Ishikawa (cell line): Measurements from ENCODE around the gene GRK5.

Source experiments
- CEBPB ChIP-seq: IDR thresholded peaks from 2 replicates; pipeline ENCODE4 v1.6.1; 2012
- CREB1 ChIP-seq: IDR thresholded peaks from 2 replicates; pipeline ENCODE4 v1.6.1; 2012; ENCODE audit warnings: low read depth
- EGR1 ChIP-seq: IDR thresholded peaks from 2 replicates; pipeline ENCODE4 v1.6.1; 2012
- EP300 ChIP-seq: IDR thresholded peaks from 2 replicates; pipeline ENCODE4 v1.6.1; 2012; ENCODE audit warnings: borderline replicate concordance
- FOXM1 ChIP-seq: IDR thresholded peaks from 2 replicates; pipeline ENCODE4 v1.6.1; 2012; ENCODE audit warnings: low read depth, borderline replicate concordance
- NFIC ChIP-seq: IDR thresholded peaks from 2 replicates; pipeline ENCODE4 v1.6.1; 2012
- RAD21 ChIP-seq: IDR thresholded peaks from 2 replicates; pipeline ENCODE4 v1.6.1; 2012; ENCODE audit warnings: low read depth
- TAF1 ChIP-seq: IDR thresholded peaks from 2 replicates; pipeline ENCODE4 v1.6.1; 2012; ENCODE audit warnings: low read depth, mild to moderate bottlenecking
- TCF12 ChIP-seq: IDR thresholded peaks from 2 replicates; pipeline ENCODE4 v1.6.1; 2012; ENCODE audit warnings: low read depth
- TEAD4 ChIP-seq: IDR thresholded peaks from 2 replicates; pipeline ENCODE4 v1.6.1; 2012
- YY1 ChIP-seq: IDR thresholded peaks from 2 replicates; pipeline ENCODE4 v1.6.1; 2012; ENCODE audit warnings: low read depth
- ZBTB7A ChIP-seq: IDR thresholded peaks from 2 replicates; pipeline ENCODE4 v1.6.1; 2012; ENCODE audit warnings: low read depth
- TF ChIP-seq, protein P1 (sequence below): IDR thresholded peaks from 2 replicates; pipeline ENCODE4 v1.6.1; 2012
- TF ChIP-seq, protein P2 (sequence below): IDR thresholded peaks from 2 replicates; pipeline ENCODE4 v1.6.1; 2012; ENCODE audit warnings: low read depth, mild to moderate bottlenecking
- TF ChIP-seq, protein P3 (sequence below): IDR thresholded peaks from 2 replicates; pipeline ENCODE4 v1.6.1; 2012

Gene GRK5

DNA sequence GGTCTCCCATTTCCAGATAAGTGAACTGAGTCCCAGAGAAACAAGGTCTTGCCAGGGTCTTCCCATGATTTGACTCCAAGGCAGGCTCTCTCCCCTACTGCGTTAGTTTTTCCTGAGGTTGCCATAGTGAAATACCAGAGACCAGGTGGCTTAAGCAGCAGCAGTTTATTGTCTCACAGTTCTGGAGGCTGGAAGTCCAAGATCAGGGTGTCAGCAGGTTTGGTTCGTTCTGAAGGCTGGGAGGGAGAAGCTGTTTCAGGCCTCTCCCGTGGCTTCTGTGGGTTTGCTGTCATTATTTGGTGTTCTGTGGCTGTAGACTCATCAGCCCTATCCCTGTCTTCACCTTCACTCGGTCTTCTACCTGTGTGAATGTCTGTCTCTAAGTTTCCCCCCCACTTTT lies 129.9 kb downstream of the GRK5 start:
- no peak for TF ChIP-seq FOXM1
- no peak for TF ChIP-seq EP300
- TF ChIP-seq CREB1 = no peak
- TF ChIP-seq, protein P1, sequence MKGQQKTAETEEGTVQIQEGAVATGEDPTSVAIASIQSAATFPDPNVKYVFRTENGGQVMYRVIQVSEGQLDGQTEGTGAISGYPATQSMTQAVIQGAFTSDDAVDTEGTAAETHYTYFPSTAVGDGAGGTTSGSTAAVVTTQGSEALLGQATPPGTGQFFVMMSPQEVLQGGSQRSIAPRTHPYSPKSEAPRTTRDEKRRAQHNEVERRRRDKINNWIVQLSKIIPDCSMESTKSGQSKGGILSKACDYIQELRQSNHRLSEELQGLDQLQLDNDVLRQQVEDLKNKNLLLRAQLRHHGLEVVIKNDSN = no peak
- TF ChIP-seq, protein P2, sequence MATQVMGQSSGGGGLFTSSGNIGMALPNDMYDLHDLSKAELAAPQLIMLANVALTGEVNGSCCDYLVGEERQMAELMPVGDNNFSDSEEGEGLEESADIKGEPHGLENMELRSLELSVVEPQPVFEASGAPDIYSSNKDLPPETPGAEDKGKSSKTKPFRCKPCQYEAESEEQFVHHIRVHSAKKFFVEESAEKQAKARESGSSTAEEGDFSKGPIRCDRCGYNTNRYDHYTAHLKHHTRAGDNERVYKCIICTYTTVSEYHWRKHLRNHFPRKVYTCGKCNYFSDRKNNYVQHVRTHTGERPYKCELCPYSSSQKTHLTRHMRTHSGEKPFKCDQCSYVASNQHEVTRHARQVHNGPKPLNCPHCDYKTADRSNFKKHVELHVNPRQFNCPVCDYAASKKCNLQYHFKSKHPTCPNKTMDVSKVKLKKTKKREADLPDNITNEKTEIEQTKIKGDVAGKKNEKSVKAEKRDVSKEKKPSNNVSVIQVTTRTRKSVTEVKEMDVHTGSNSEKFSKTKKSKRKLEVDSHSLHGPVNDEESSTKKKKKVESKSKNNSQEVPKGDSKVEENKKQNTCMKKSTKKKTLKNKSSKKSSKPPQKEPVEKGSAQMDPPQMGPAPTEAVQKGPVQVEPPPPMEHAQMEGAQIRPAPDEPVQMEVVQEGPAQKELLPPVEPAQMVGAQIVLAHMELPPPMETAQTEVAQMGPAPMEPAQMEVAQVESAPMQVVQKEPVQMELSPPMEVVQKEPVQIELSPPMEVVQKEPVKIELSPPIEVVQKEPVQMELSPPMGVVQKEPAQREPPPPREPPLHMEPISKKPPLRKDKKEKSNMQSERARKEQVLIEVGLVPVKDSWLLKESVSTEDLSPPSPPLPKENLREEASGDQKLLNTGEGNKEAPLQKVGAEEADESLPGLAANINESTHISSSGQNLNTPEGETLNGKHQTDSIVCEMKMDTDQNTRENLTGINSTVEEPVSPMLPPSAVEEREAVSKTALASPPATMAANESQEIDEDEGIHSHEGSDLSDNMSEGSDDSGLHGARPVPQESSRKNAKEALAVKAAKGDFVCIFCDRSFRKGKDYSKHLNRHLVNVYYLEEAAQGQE = no peak
- TF ChIP-seq NFIC = no peak
- TF ChIP-seq TAF1 = no peak
- TF ChIP-seq YY1 = no peak
- no peak for TF ChIP-seq RAD21
- TF ChIP-seq CEBPB = no peak
- TF ChIP-seq TEAD4 = no peak
- TF ChIP-seq, protein P3, sequence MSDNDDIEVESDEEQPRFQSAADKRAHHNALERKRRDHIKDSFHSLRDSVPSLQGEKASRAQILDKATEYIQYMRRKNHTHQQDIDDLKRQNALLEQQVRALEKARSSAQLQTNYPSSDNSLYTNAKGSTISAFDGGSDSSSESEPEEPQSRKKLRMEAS = no peak
- TF ChIP-seq TCF12 = no peak
- no peak for TF ChIP-seq EGR1
- no peak for TF ChIP-seq ZBTB7A

DNA sequence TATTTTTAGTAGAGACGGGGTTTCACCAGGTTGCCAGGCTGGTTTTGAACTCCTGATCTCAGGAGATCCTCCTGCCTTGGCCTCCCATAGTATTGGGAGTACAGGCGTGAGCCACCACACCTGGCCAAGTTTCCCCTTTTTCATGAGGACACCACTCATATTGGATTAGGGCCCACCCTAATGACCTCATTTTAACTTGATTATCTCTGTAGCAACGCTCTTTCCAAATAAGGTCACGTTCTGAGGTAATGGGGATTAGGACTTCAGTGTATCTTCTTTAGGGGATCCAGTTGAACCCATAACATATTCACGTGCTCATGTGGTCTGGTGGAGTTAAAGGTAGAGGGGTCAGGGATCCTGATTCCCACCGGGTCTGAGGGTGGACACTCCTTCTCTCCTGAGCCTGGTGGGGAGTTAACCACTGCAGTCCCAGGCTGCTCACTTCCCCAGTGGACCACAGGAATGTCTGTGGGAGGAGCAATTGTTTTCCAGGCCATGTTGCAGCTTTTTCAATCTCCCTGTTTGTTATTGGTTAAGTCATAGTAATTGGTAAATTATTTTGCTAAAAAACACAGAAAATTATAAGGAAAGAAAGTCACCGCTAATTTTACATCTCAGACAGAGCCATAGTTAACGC lies 130.5 kb downstream of the GRK5 start:
- TF ChIP-seq, protein P2 = no peak
- no peak for TF ChIP-seq TAF1
- no peak for TF ChIP-seq EP300
- no peak for TF ChIP-seq EGR1
- TF ChIP-seq RAD21 = no peak
- no peak for TF ChIP-seq CEBPB
- TF ChIP-seq CREB1 = no peak
- TF ChIP-seq TCF12 = no peak
- no peak for TF ChIP-seq TEAD4
- no peak for TF ChIP-seq NFIC
- TF ChIP-seq YY1 = no peak
- TF ChIP-seq, protein P1 = no peak
- no peak for TF ChIP-seq FOXM1
- TF ChIP-seq ZBTB7A = no peak
- TF ChIP-seq, protein P3 = no peak

DNA sequence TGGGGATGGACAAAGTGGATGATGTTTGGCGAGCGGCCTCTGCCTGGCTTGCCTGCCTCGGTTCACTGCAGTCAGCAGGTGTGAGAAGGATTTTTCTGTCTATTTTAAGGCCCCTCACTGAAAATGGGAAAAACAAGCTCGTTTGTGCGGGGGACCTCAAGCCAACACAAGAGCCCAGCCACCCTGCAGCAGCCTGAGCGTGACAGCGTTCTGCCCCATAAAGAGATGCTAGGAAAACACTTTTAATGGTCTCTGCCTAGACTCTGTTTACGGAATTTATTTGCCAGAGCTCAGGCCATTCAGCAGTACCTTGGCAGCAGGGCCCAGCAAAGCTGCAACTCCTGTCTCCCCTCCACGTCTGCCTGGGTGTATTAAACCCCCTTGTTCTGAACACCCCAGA lies 131.7 kb downstream of the GRK5 start:
- TF ChIP-seq, protein P3 = no peak
- TF ChIP-seq RAD21 (no peak), TEAD4 (no peak), EP300 (no peak), TAF1 (no peak), TCF12 (no peak), EGR1 (no peak), YY1 (no peak), ZBTB7A (no peak), FOXM1 (no peak), NFIC (no peak)
- TF ChIP-seq, protein P1 = no peak
- TF ChIP-seq, protein P2 = no peak

DNA sequence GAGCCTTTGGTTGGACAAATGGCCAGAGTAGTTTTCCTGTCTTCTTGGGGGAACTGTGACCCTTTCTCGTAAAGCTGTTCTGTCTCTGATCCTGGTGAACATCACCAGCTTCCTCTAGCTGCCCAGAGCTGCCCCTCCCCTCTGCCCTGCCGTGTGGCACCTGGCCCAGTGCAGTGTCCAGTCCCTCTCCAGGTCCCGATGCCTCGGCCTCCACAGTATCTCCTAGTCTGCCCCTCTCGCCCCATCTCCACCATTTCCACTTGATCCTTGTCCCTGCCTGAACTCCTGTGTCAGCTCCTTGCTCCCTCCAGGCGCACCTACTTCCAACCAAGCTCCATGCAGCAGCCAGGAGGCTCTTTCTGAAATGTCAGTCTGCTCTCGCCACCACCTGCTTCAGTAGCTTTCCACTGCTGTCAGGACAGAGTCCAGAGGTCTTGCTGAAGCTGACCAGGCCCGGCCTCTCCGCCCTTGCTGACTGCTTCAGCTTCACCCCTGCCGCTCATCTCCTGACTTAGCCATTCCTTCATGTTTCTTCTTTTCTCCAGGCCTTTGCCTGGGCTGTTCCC lies 133.6 kb downstream of the GRK5 start:
- TF ChIP-seq TAF1 (no peak), RAD21 (no peak), CREB1 (no peak), TEAD4 (no peak), FOXM1 (no peak), NFIC (no peak), ZBTB7A (no peak), YY1 (no peak), EGR1 (no peak), EP300 (no peak), CEBPB (no peak), TCF12 (no peak)
- TF ChIP-seq, protein P1 = no peak
- TF ChIP-seq, protein P3 = no peak
- TF ChIP-seq, protein P2 = no peak
